GM15510 (cell line): Measurements from ENCODE around the gene SHH.

Experiments
- POLR2A ChIP-seq: IDR thresholded peaks from 3 replicates; pipeline ENCODE4 v1.6.1; 2011; ENCODE audit warnings: borderline replicate concordance; ENCODE audit not compliant: insufficient read length; ENCODE audit errors: extremely low read depth

SHH gene

DNA sequence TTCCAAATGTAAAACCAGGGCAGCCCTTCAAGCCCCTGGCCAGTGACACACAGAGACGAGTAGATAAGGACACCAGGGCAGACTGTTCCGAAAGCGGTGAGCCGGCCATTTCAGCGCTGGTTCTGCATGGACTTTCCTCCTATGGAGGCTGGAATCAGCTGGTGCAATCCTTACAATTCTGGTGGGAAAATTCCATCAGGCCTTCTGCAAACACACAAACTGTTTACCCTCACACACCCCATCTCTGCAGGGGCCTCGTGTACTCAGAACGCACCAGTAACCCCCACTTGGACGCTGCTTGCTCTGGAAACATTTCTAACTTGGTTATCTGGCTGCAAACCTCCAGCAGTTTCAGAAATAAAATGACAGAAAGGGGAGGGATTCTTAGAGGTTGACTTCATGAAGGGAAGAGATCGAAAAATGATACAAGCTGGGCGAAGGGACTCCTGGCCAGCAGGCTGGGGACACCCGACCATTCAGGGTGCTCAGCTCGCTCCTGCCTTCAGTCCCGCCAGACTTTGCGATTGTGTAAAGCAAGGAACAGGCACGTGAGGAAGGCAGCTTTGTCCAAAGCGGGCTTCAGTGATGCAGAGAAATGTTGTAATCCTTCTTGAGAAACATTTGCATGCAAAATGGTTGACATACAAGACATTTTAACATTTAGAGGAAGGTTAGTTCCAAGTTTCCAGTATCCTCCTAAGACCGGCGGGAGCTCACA, 19.7 kb upstream of the SHH start:
- no peak for TF ChIP-seq POLR2A

DNA sequence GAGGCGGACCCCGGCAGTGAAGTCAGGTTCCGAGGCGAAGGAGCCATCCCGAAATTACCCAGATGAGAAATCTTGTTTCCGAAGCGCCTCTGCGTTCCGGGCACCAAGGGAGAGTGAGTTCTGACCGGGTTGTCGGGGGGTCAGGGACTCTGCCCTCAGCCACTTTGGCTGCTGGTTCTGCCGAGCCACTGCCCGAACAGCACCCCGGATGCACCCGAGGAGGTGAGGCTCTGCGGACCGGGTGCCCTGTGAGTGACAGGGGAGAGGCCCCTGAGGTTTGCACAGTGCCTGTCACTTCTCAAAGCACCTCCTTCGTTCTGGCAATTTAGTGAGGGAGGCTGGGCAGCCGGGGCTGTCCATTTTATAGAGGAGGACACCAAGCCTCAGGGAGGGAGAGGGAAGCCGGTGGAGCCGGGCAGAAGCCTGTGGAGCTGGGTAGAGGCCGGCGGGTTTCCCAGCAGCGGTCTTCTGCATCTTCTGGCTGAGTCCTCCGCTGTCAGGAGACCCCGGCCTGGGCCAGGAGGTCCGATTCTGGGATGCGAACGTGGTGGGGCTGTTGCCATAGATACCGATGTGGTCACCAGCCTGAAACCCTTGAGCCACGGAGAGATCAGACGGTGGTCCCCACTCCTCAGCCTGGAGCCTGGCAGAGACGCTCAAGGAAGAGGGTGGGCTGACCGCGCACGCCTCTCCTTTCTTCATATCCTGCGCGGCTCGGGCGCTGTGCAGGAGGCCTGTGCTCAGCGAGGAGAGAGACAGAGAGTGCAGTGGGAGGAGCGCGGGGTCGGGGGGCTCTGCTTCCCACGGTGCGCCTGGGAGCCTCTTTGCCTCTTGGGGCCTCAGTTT, 18.9 kb upstream of the SHH start:
- no peak for TF ChIP-seq POLR2A

DNA sequence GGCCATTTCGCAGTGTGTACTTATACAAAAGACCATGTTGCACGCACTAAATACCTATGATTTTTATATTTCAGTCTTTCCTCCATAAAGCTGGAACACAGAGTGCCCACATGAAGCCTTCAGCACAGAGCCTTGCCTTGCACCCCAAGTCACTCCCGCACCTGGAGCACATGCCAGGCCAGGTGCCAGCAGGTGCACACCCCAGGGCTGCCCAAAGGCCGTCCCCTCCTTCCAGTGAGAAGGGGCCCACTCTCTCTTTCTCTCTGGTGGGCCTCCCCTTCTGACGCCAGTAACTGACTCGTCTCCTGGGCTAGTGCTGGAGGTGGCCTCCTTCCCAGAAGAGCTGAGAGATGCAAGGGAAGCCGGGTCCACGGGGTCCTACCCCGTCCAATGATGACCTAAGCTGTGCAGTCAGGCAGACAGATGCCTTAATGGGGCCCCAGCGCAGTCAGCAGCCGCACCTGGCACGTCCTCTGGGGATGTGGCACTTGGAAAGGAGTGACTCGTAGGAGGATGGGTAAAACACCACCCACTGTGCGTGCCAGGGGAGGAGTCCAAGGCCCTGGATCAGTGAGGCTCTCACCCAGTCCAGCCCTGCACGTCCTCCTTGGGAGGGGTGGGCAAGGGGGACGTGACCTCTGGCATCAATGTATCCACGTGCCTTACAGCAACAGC, 17.7 kb upstream of the SHH start:
- TF ChIP-seq POLR2A: no peak

DNA sequence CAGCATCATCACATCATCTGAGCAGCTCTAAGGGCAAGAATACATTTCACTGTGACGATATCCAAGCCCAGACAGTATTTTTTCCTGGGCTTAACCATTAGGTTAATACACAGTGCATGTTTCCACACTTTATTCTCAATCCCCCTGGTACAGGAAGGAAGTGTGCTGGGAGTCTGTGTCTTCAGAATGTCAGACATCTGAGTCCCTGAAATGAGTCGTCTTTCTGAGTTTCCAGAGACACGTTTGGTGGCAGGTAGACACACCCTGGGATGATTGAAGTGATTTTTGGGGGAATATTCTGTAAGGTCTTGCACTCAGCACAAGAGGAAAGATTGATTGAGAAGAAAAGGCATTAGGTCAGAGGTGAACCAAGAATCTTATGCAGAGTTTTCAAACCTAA, 13.1 kb upstream of the SHH start:
- TF ChIP-seq POLR2A: no peak

DNA sequence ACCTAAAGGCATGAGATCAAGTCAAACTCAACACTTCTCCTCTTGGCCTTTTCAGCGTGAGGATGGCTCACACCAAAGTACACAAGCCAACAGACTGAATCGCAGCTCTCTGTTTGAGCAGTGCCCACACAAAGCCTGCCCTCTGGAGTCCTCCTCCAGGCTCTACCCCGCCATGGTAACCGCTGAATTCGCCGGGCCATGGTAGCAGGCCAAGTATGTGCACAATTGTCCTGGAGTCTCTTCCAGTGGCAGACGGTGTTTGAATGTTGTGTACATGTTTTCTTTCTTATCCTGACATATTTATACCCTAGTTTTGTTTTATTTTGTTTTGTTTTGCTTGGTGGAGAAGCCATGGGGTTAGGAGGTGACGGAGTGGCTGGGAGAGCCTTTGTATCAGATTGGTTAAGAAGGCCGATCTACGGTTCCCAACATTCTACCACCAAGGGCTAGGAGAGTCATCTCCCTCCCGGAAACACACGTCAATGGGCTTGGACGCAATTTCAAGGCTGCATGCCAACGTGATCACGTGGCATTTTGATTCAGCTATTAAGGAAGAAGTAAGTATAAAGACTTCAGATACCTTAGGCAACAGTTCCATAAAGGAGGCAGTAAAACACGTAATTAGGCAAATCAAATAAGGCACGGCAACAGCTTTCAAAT, 12.1 kb upstream of the SHH start:
- no peak for TF ChIP-seq POLR2A

DNA sequence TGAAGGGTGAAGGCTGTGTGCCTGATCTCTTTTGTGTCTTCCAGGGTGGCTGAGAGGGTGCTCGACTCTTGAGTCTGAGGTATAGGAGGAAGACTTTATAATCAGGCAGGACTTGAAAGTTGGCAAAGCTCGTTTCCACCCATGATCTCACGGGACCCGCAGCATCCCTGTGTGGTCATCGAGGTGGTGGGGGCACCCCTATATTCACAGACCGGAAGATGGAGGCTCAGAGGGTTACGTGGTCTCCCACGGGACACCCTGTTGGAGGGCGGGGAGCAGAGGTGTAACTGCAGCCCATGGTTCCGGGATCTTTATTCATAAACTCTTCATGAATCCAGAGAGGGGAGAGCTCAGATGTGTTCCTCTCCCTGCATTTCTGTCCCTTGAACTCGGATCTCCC, 9.6 kb upstream of the SHH start:
- no peak for TF ChIP-seq POLR2A

DNA sequence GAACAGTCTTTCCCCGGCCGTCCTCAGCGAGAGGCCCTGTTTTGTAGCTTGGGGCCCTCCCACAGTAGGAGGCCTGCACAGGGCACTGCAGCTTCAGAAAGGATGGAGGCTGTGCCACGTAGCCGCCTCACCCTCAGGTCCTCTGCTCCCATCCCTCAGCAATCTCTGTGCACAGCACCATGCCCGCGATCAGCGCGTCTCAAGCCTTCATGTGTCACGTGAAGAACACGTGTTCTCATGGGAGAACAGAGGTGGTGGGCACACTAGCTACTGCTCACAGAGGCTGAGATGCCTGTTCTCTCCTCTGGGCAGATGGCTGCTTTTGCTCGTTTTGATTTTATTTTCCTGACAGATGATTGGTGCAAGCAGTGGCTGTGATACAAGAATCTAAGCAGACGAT, 8.5 kb upstream of the SHH start:
- TF ChIP-seq POLR2A: no peak

DNA sequence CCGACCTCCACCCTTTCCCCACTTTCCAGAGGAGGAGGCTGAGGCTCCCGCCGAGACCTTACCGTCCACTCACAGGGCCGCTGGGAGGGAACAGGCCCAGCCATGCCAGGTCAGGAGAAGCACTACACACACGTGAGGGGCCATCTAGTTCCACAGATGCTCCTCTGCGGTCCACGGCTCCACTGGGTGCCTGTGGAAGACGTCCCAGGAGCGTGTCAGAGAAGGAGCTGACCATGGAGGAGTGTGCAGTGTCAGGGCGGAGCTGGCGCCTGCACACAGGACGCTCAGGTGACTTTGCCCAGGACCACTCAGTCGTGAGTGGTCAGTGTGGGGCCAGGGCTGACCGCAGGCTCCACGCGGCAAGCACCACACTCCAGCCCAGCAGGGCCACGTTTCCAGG, 8.0 kb upstream of the SHH start:
- TF ChIP-seq POLR2A: no peak

DNA sequence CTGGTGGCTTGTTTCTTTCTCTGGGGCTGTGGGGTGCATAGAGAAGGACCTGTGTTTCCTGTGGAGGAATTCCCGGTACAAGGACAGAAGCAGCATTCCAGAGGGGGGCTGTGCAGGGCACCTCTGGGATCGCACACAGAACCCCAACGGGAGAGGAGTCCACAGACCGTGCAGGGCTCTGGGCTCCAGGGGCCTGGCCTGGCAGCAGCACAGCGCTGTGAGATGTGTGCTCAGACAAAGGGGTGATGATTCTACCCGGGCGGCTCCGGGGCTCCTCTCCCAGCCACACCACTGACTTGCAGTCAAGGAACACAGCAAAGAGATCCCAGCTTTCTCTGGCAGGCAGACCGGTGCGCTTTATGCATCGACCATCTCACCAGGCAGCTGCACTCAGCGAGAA, 6.9 kb upstream of the SHH start:
- no peak for TF ChIP-seq POLR2A

DNA sequence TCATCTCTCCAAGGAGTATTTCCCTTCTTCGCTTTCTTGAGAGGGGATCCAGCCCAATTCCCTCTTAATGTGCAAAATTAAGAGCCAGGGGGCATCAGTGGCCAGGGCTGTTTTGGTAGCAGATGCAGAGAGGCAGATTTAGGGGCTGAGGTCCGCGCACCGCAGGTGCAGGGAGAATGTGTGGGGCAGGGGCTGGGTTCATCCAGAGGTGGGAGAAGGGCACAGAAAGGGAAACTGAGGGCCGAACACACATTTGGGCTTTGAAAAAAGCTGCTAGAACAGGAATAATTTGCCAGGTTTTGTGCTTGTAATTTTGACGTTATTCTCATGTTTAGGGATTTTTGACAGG, 6.5 kb upstream of the SHH start:
- no peak for TF ChIP-seq POLR2A

DNA sequence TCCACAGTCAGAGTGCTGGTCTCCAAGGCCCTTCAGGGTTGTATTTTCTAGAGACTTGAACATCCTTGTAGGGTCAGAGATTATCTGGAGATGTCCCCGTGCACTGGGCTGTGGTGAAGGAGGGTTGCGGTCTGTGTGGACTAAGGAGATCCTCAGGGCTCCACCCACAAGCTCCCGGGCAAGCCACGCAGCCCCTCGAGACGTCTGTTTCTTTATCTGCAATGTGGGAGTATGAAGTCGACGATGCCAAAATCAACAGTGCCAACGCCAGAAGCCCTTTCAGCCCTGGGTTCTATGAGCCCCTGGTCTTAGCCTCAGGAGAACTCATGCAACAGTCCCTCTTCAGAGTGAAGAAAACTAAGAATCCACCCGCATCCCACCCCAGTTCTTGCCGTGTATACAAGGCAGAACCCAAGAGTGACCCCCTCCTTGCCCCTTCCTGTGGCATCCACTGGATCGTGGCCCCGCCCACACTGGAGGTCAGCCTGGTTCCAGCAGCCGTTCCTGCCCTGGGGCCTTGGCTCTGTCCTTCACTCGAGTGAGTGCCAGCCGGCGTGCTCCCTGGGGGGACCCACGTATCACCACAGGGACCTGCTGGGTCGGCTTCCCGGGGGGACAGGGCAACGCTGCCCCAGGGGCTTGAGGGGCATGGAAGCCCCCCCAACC, 6.0 kb upstream of the SHH start:
- no peak for TF ChIP-seq POLR2A

DNA sequence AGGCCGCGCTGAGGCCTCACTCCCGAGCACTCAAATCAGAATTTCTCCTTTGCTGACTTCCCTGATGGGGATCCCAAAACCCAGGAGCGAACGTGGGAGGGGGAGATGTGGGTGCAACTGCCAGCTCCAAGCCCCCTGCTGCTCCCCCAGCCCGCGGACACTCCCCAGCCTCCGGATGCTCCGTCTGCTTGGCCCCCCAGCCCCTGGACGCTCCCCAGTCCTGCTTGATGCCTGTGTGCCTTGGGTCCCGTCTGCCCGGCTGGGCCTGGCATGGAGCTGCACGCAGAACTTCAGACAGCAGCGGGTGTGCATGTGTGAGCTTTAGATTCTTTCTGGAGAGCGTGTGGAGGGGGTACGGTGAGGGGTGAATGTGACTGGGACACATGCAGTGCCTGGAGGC, 4.7 kb upstream of the SHH start:
- no peak for TF ChIP-seq POLR2A

DNA sequence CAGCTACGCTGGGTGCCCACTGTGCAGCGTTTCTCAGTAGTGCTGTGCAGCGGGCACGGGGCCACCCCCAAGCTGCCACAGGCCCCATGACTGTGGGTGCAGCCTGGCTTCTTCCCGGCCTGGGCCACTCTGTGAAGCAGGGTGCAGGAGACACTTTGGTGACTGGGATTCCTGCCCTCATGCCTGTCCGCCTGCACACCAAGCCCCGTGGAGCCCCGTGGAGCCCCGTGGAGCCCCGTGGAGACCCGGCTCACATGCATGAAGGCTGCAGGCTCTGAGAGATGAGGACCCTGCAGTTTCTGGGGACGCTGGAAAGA, 3.9 kb upstream of the SHH start:
- no peak for TF ChIP-seq POLR2A

DNA sequence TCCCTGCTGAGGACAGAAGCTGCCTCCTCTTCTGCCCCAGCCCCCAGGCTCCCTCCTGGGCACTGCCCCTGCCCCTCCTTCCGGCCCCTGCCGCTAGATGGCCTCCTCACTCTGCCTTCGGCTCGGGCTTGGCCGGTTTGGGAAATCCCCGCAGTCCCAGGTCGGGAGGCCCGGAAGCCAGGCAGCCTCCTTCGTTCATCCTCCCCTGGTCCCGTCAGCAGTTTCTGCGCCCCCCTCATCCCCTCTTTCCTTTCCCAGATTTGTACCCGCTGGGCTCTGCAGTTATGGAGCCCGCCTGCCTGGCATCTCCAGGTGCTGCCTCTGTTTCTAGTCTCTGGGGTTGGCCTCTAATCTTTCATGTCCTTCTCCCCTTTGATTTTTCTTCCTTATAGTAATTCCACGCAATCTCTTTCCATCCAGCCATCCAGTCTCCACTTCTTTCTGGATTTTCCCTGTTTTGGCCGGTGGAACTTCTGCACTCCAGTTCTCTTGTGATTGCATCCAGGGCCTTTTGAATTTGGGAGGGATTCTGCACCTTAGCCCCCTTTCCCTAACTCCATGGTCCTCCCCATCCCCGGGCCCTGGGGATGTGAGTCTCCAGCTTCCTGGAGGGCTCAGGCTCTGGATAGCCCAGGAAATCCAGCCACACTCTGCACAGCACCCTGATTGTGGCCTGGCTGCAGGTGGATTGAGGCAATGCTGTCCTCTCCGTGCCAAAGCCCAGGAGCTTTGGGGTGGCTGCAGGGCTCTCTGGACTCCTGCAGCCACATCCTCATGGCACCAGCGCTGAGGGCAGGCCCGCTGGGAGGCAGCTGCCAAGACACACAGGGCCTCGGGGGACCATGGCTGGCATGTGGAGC, 3.3 kb upstream of the SHH start:
- no peak for TF ChIP-seq POLR2A
